BJ (cell line): ENCODE data around the gene MAPK14. TPM values are rescaled to one million over a fixed set of nuclear protein-coding genes. Genes with fewer than 3 reads are reported as not detected.

ENCODE experiments used
- CTCF ChIA-PET: fragments of 350-600 bp; formaldehyde crosslinking; extraction: SDS; loops from one replicate; lab custom pipeline; 2021; ENCODE audit warnings: antibody characterized with exemption, inconsistent platforms; lab: Yijun Ruan, JAX
- POLR2A ChIA-PET: fragments of 300-600 bp; sonication (Branson Sonifier 250); formaldehyde crosslinking; extraction: SDS; loops from one replicate; lab custom pipeline; 2021; ENCODE audit warnings: antibody characterized with exemption; lab: Charles Lee
- DNase-seq: peaks from one replicate; pipeline ENCODE4 v3.0.0-alpha.2; 2011; ENCODE audit warnings: low read depth
- H3K27me3 ChIP-seq: 2 replicates; pipeline ENCODE4 v1.6.0; 2011; ENCODE audit warnings: low read length; ENCODE audit not compliant: control insufficient read depth, insufficient read depth
- H3K36me3 ChIP-seq: 2 replicates; pipeline ENCODE4 v1.5.1; 2011; ENCODE audit warnings: low read length; ENCODE audit not compliant: control insufficient read depth, insufficient read depth
- H3K4me3 ChIP-seq: 2 replicates; pipeline ENCODE4 v1.5.1; 2011; ENCODE audit warnings: low read depth, mild to moderate bottlenecking, control low read depth, low read length
- polyA plus RNA-seq: library from polyadenylated mRNA; depleted of rRNA; stranded (reverse); fragments of >200 nt; gene quantifications from 2 replicates; pipeline ENCODE4 v1.2.3, GENCODE V29; 2011
- TF ChIP-seq, protein P1 (sequence below): IDR thresholded peaks from 2 replicates; pipeline ENCODE4 v1.5.1; 2011; ENCODE audit warnings: low read depth, mild to moderate bottlenecking, control low read depth, inconsistent platforms, low read length, moderate library complexity; ENCODE audit not compliant: insufficient read depth

MAPK14 gene
- polyA plus RNA-seq, 1 experiment = 33.9 TPM

DNA sequence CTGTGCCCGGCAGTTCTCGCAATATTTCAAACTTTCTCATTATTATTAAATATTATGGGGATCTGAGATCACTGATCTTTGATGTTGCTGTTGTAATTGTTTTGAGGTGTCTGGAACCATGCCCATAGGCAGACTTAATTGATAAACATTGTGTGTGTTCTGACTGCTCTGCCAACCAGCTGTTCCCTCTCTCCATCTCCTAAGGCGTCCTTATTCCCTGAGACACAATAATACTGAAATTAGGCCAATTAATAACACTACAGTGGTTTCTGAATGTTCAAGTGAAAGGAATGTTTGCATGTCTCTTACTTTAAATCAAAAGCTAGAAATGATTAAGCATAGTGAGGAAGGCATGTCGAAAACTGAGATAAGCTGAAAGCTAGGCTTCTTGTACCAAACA, 7.6 kb downstream of the MAPK14 start:
- ChIA-PET POLR2A (no interaction called here), CTCF (interaction anchor here (4.0 kb wide), 1 partner anchor 60 kb away, joined by 17 read pairs; no protein-coding TSS in a partner anchor)
- no peak for DNase-seq
- TF ChIP-seq, protein P1, sequence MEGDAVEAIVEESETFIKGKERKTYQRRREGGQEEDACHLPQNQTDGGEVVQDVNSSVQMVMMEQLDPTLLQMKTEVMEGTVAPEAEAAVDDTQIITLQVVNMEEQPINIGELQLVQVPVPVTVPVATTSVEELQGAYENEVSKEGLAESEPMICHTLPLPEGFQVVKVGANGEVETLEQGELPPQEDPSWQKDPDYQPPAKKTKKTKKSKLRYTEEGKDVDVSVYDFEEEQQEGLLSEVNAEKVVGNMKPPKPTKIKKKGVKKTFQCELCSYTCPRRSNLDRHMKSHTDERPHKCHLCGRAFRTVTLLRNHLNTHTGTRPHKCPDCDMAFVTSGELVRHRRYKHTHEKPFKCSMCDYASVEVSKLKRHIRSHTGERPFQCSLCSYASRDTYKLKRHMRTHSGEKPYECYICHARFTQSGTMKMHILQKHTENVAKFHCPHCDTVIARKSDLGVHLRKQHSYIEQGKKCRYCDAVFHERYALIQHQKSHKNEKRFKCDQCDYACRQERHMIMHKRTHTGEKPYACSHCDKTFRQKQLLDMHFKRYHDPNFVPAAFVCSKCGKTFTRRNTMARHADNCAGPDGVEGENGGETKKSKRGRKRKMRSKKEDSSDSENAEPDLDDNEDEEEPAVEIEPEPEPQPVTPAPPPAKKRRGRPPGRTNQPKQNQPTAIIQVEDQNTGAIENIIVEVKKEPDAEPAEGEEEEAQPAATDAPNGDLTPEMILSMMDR = no peak
- Histone ChIP-seq H3K4me3 (no peak overlapping the region), H3K27me3 (no peaks in the 10 kb centered on the region), H3K36me3 (no peaks in the 10 kb centered on the region)

GRCh38 chr6:36038120-36038876, 10.7 kb downstream of the MAPK14 start:
- DNase-seq = no peak
- TF ChIP-seq, protein P1 = no peak
- Histone ChIP-seq H3K4me3 (no peak overlapping the region), H3K27me3 (no peaks in the 10 kb centered on the region), H3K36me3 (no peaks in the 10 kb centered on the region)
- CTCF ChIA-PET = interaction anchor here (1.8 to 2.1 kb wide), 2 partner anchors 11 to 57 kb away, joined by 5 to 7 read pairs; partner anchors contain the start of gene MAPK14
- POLR2A ChIA-PET = no interaction called here

GRCh38 chr6:36039112-36039511, 11.5 kb downstream of the MAPK14 start:
- Histone ChIP-seq H3K36me3 (no peaks in the 10 kb centered on the region), H3K4me3 (no peak overlapping the region), H3K27me3 (no peaks in the 10 kb centered on the region)
- TF ChIP-seq, protein P1 = no peak
- POLR2A ChIA-PET = no interaction called here
- no peak for DNase-seq
- CTCF ChIA-PET = interaction anchor here (2.1 kb wide), 1 partner anchor 56 kb away, joined by 7 read pairs; no protein-coding TSS in a partner anchor

- ChIA-PET CTCF (no interaction called here), POLR2A (no interaction called here)
- Histone ChIP-seq H3K4me3 (no peak overlapping the region), H3K36me3 (no peaks in the 10 kb centered on the region), H3K27me3 (no peaks in the 10 kb centered on the region)
- TF ChIP-seq, protein P1 = no peak
- DNase-seq = no peak
Observed at GRCh38 chr6:36040958-36041357, 13.3 kb downstream of the MAPK14 start.

DNA sequence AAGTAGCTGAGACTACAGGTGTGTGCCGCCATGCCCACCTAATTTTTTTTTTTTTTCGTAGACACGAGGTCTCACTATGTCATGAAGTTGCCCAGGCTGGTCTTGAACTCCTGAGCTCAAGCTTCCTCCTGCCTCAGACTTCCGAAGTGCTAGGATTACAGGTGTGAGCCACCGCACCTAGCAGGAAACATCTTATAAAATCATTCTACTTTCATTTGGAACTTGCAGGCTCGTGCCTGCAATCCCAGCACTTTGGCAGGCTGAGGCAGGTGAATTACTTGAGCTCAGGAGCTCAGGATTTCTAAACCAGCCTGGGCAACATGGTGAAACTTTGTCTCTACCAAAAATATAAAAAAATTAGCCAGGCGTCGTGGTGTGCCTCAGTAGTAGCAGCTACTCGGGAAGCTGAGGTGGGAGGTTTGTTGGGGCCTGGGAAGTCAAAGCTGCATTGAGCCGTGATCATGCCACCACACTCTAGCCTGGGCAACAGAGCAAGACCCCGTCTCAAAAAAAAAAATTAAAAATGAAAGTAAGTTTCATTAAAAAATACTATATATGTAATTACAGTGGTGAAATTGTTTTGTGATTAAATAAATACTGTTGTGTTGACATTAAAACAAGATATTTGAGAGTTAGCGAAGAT, 15.1 kb downstream of the MAPK14 start:
- Histone ChIP-seq H3K27me3 (no peaks in the 10 kb centered on the region), H3K4me3 (no peak overlapping the region), H3K36me3 (no peaks in the 10 kb centered on the region)
- DNase-seq = no peak
- CTCF ChIA-PET = interaction anchor here (0.9 kb wide), 1 partner anchor 15 kb away, joined by 3 read pairs; the partner anchor contains the start of gene MAPK14
- POLR2A ChIA-PET = no interaction called here
- TF ChIP-seq, protein P1 = no peak
